Rectal smooth muscle tissue (tissue), 1 donor: ENCODE data around the gene PLEKHH2.

Experiments used
- H3K27ac ChIP-seq: one replicate; pipeline ENCODE4 v1.7.0; 2013; ENCODE audit warnings: low read depth, low read length, inconsistent platforms
- H3K27me3 ChIP-seq: one replicate; pipeline ENCODE4 v1.7.0; 2013; ENCODE audit warnings: low read length; ENCODE audit not compliant: control insufficient read depth, insufficient read depth
- H3K36me3 ChIP-seq: one replicate; pipeline ENCODE4 v1.7.0; 2013; ENCODE audit warnings: low read length; ENCODE audit not compliant: control insufficient read depth, insufficient read depth
- H3K4me1 ChIP-seq: one replicate; pipeline ENCODE4 v1.7.0; 2013; ENCODE audit warnings: low read length; ENCODE audit not compliant: control insufficient read depth, insufficient read depth
- H3K4me3 ChIP-seq: one replicate; pipeline ENCODE4 v1.7.0; 2013; ENCODE audit warnings: low read length
- H3K9ac ChIP-seq: one replicate; pipeline ENCODE4 v1.7.0; 2013; ENCODE audit warnings: low read length

PLEKHH2 gene

GRCh38 chr2:43787895-43788294 is 150.8 kb downstream of the PLEKHH2 start:
- no peak overlapping the region for H3K9ac ChIP-seq
- no peaks in the 10 kb centered on the region for H3K27me3 ChIP-seq
- no peak overlapping the region for H3K4me3 ChIP-seq
- no peaks in the 10 kb centered on the region for H3K4me1 ChIP-seq
- no peak overlapping the region for H3K27ac ChIP-seq
- H3K36me3 ChIP-seq: peaks cover 8% of the 10 kb centered on the region

- Histone ChIP-seq H3K36me3 (peaks cover 8% of the 10 kb centered on the region), H3K4me1 (no peaks in the 10 kb centered on the region), H3K4me3 (no peak overlapping the region), H3K27ac (no peak overlapping the region), H3K27me3 (no peaks in the 10 kb centered on the region), H3K9ac (no peak overlapping the region)
These were observed 151.6 kb downstream of the PLEKHH2 start for GRCh38 chr2:43788646-43789045.

- no peak overlapping the region for H3K27ac ChIP-seq
- H3K27me3 ChIP-seq: no peaks in the 10 kb centered on the region
- H3K4me3 ChIP-seq: no peak overlapping the region
- no peaks in the 10 kb centered on the region for H3K4me1 ChIP-seq
- no peak overlapping the region for H3K9ac ChIP-seq
- H3K36me3 ChIP-seq: peaks cover 8% of the 10 kb centered on the region
These were observed 153.1 kb downstream of the PLEKHH2 start for GRCh38 chr2:43790147-43790546.

DNA sequence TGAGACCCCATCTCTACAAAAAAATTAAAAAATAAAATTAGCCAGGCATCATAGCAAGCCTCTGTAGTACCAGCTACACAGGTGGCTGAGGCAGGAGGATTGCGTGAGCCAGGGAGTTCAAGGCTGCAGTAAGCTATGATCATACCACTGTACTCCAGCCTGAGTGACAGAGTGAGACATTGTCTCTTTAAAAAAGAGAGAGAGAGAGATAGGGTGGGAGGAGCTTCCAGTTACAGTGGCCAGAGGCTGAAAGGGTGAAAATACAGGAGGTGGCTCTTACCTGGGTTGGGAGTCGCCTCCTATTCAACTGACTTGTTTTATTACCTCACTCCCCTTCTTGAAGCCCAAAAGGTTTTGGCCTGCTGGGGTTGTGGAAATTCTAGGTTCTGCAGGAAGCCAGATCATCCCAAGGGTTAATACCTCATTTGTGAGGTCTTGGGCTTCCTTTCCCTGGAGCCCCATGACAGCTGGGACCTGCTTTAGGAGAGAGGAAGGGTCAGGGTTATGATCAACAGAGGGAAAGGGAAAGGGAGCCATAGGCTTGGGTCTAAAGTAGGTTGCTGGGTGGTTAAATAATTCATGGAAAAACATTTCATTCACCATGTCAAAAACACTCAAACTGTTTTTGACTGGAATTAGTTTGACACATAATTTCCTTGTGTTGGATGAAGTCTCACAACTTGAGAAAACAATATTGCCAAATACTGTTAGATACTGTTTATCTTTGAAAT is 154.1 kb downstream of the PLEKHH2 start:
- Histone ChIP-seq H3K36me3 (peaks cover 8% of the 10 kb centered on the region), H3K9ac (no peak overlapping the region), H3K4me3 (no peak overlapping the region), H3K27ac (no peak overlapping the region), H3K4me1 (no peaks in the 10 kb centered on the region), H3K27me3 (no peaks in the 10 kb centered on the region)

GRCh38 chr2:43792653-43793052 is 155.6 kb downstream of the PLEKHH2 start:
- no peaks in the 10 kb centered on the region for H3K27me3 ChIP-seq
- H3K27ac ChIP-seq: no peak overlapping the region
- no peak overlapping the region for H3K9ac ChIP-seq
- no peak overlapping the region for H3K4me3 ChIP-seq
- H3K36me3 ChIP-seq: peaks cover 8% of the 10 kb centered on the region
- H3K4me1 ChIP-seq: no peaks in the 10 kb centered on the region

- Histone ChIP-seq H3K4me3 (no peak overlapping the region), H3K36me3 (peaks cover 2% of the 10 kb centered on the region)
These were observed 157.9 kb downstream of the PLEKHH2 start for GRCh38 chr2:43794956-43795355.

DNA sequence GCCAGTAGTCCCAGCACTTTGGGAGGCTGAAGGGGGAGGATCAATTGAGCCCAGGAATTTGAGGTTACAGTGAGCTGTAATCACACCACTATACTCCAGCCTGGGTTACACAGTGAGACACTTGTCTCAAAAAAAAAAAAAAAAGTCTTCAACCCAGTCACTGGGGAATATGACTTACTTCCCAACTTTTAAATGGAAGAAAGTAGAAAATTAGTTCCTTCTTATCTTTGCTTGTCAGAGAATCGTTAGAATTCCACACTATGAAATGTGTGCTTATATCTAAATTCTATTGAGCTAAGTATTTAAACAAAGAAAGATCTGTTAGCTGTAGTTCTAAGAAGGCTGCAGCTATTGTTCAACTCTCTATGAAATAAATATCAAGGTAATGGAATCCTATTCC is 159.1 kb downstream of the PLEKHH2 start:
- no peaks in the 10 kb centered on the region for H3K27me3 ChIP-seq
- no peak overlapping the region for H3K9ac ChIP-seq
- H3K27ac ChIP-seq: no peak overlapping the region
- H3K4me1 ChIP-seq: no peaks in the 10 kb centered on the region
- peaks cover 2% of the 10 kb centered on the region for H3K36me3 ChIP-seq
- H3K4me3 ChIP-seq: no peak overlapping the region

More at GRCh38 chr2:43794956-43795355, 157.9 kb downstream of the PLEKHH2 start:
- H3K27me3 ChIP-seq: no peaks in the 10 kb centered on the region
- H3K9ac ChIP-seq: no peak overlapping the region
- H3K27ac ChIP-seq: no peak overlapping the region
- H3K4me1 ChIP-seq: no peaks in the 10 kb centered on the region

DNA sequence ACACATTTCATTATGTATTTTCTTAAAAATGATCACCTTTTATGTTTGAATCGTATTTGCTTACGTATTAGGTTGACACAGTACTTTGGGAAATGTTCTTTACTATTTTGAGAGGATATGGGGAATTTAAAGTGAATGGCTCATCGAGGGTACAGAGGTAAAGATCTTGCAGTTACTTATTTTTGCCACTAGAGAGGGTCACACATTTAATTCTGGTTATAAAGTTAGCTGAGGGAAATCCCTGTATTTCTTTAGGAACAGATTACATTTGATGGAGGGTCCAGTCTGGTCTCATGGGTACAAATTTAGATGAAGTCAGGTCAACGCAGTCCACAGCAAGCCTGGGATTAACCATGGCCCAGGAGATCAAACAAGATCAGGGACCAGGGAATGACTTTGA is 161.2 kb downstream of the PLEKHH2 start:
- Histone ChIP-seq H3K36me3 (no peaks in the 10 kb centered on the region), H3K4me1 (no peaks in the 10 kb centered on the region), H3K4me3 (no peak overlapping the region), H3K27ac (no peak overlapping the region), H3K27me3 (no peaks in the 10 kb centered on the region), H3K9ac (no peak overlapping the region)

- H3K9ac ChIP-seq: no peak overlapping the region
These were observed 163.8 kb downstream of the PLEKHH2 start for GRCh38 chr2:43800894-43801293.

DNA sequence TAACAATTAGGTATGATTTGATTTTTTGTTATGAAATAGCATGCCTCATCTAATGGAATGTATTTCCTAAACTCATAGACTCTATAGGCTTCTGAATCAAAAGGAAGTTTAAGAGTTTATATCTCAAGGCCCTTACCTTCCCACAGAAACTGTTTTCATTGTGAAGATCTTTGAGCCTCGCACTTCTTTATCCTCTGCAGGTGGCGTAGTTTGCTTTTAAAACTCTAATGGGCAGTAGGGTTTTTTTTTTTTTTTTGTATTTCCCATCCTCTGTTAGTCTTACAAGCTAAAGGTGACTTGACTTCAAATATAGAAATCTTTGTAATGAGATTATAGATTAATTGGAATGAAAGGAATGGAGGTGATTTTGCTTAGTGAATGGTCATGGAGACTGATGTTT is 165.1 kb downstream of the PLEKHH2 start:
- Histone ChIP-seq H3K36me3 (no peaks in the 10 kb centered on the region), H3K4me3 (no peak overlapping the region), H3K27ac (no peak overlapping the region), H3K4me1 (no peaks in the 10 kb centered on the region), H3K27me3 (no peaks in the 10 kb centered on the region), H3K9ac (no peak overlapping the region)

More at GRCh38 chr2:43800894-43801293, 163.8 kb downstream of the PLEKHH2 start:
- Histone ChIP-seq H3K27ac (no peak overlapping the region), H3K27me3 (no peaks in the 10 kb centered on the region), H3K36me3 (no peaks in the 10 kb centered on the region), H3K4me1 (no peaks in the 10 kb centered on the region), H3K4me3 (no peak overlapping the region)

GRCh38 chr2:43803113-43803512 is 166.1 kb downstream of the PLEKHH2 start:
- Histone ChIP-seq H3K4me3 (no peak overlapping the region), H3K4me1 (no peaks in the 10 kb centered on the region), H3K27ac (no peak overlapping the region), H3K36me3 (no peaks in the 10 kb centered on the region), H3K9ac (no peak overlapping the region), H3K27me3 (no peaks in the 10 kb centered on the region)

GRCh38 chr2:43806719-43807031 is 169.6 kb downstream of the PLEKHH2 start:
- Histone ChIP-seq H3K36me3 (no peaks in the 10 kb centered on the region), H3K4me3 (no peak overlapping the region), H3K9ac (no peak overlapping the region), H3K4me1 (no peaks in the 10 kb centered on the region), H3K27me3 (no peaks in the 10 kb centered on the region), H3K27ac (no peak overlapping the region)

DNA sequence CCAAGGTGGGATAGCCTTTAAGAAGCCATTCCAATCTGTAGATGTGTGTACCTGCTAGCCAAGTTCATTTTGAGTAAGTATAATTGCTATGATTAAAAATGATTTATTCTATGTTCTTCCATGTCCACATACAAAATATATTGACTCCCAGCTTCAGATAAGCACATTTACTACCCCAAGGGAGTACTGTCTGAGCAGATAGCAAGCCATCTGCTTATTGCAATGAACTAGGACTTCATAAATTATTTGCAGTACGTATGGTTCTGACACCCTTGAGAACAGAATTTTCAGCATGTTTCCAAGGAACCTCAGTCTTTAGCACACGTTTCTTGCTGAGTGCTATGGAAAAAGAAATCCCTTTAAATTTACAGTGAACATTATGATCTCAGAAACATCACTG is 173.4 kb downstream of the PLEKHH2 start:
- no peaks in the 10 kb centered on the region for H3K4me1 ChIP-seq
- H3K36me3 ChIP-seq: no peaks in the 10 kb centered on the region
- H3K4me3 ChIP-seq: no peak overlapping the region
- no peaks in the 10 kb centered on the region for H3K27me3 ChIP-seq
- H3K27ac ChIP-seq: no peak overlapping the region
- H3K9ac ChIP-seq: no peak overlapping the region
